Measurements from ENCODE around the gene UNC5CL. TPM values are rescaled to one million over a fixed set of nuclear protein-coding genes. Genes with fewer than 3 reads are reported as not detected.

UNC5CL gene
- polyA plus RNA-seq, 1 donor (not counting 4 experiments of a cell fraction or from before 2014, with no cell fraction given), result 0.34 TPM

DNA sequence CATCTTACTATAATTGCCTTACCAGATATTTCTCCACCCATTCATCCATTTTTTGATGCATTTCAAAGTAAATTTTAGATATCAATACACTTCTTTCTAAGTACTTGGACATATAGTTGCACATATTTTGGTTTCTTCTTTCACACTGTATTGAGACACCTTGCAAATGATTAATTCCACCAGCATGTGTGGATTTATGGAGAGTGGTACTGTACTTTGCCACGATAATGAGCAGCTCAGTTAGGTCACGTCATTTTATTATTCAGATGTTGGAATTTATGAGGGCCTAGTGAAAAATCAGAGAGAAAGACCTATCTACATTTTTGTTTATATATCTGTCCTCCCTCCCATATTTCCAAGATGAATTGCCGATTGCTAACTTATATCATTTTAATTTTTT lies 39.1 kb upstream of the UNC5CL start:
- Histone ChIP-seq H3K36me3 (ENCODE audit: control insufficient read depth in 2 of 2, extremely low read depth in 1 of 2, insufficient read depth in 2 of 2, low read length in 2 of 2) (peaks cover 12 to 17% of the 10 kb centered on the region in 2 experiments), H3K79me2 (ENCODE audit: control insufficient read depth, insufficient read depth, low read length) (peaks cover 74% of the 10 kb centered on the region), H3K4me3 (ENCODE audit: control insufficient read depth in 2 of 3, extremely low read depth in 1 of 3, insufficient read depth in 2 of 3, low read depth in 1 of 3, low read length in 3 of 3) (no peak overlapping the region), H3K4me1 (ENCODE audit: control insufficient read depth, extremely low read depth, insufficient read depth, low read length) (peaks cover 11% of the 10 kb centered on the region), H3K9me3 (ENCODE audit: control insufficient read depth, low read depth, low read length) (no peaks in the 10 kb centered on the region), H4K20me1 (ENCODE audit: control insufficient read depth, extremely low read depth, insufficient read depth, low read length) (no peaks in the 10 kb centered on the region), H2AFZ (ENCODE audit: control insufficient read depth, low read length) (no peak overlapping the region), H3K4me2 (ENCODE audit: control insufficient read depth, extremely low read depth, insufficient read depth, low read depth, low read length) (no peak overlapping the region), H3K27ac (ENCODE audit: control insufficient read depth, insufficient read depth, low read length) (no peak overlapping the region), H3K9me1 (ENCODE audit: control insufficient read depth, extremely low read depth, insufficient read depth, low read length) (no peaks in the 10 kb centered on the region), H3K27me3 (ENCODE audit: control insufficient read depth, extremely low read depth, insufficient read depth, low read length) (no peaks in the 10 kb centered on the region), H3K9ac (ENCODE audit: control insufficient read depth, extremely low read depth, insufficient read depth, low read length) (no peak overlapping the region)
- DNase-seq (ENCODE audit: low read depth, low spot score) (no peak), FAIRE-seq (no peak)
- dilution Hi-C loops (cut with MboI; ENCODE audit: extremely low pct_ligation_motif_present, low sequenced_read_pairs), result loop anchor here (25.0 kb wide), 1 partner anchor 109 kb away; no protein-coding TSS in a partner anchor
- TF ChIP-seq, protein P1, sequence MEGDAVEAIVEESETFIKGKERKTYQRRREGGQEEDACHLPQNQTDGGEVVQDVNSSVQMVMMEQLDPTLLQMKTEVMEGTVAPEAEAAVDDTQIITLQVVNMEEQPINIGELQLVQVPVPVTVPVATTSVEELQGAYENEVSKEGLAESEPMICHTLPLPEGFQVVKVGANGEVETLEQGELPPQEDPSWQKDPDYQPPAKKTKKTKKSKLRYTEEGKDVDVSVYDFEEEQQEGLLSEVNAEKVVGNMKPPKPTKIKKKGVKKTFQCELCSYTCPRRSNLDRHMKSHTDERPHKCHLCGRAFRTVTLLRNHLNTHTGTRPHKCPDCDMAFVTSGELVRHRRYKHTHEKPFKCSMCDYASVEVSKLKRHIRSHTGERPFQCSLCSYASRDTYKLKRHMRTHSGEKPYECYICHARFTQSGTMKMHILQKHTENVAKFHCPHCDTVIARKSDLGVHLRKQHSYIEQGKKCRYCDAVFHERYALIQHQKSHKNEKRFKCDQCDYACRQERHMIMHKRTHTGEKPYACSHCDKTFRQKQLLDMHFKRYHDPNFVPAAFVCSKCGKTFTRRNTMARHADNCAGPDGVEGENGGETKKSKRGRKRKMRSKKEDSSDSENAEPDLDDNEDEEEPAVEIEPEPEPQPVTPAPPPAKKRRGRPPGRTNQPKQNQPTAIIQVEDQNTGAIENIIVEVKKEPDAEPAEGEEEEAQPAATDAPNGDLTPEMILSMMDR (optimal IDR thresholded peaks at IDR 0.05 in 1 of 3, IDR thresholded peaks at IDR 0.05 in 1 of 3, conservative IDR thresholded peaks at IDR 0.05 in 1 of 3; ENCODE audit: extremely low read depth in 1 of 3, insufficient read depth in 2 of 3, low read length in 3 of 3), result no peak
- TF ChIP-seq EZH2 (IDR thresholded peaks at IDR 0.05; ENCODE audit: low read length), result no peak

DNA sequence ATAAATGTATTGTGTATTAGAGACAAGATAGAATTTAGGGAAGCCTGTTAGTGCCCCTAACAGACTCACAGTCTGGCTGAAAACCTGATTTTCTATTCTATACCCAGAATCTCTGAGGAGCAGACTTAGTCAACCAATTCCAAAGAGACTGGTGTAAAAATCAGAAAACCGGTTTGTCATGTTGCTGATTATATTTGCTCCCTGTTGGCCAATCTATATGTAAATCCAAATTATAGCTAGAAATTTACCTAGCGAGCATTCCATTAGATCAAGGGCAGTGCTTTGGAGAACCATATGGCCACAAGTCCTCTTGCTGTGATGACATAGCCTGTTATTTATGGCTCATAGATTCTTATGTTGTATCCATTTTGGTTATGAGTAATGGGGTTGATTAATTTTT lies 38.5 kb upstream of the UNC5CL start:
- Histone ChIP-seq H3K9ac (ENCODE audit: control insufficient read depth, extremely low read depth, insufficient read depth, low read length) (no peak overlapping the region), H3K79me2 (ENCODE audit: control insufficient read depth, insufficient read depth, low read length) (peaks cover 71% of the 10 kb centered on the region), H3K4me1 (ENCODE audit: control insufficient read depth, extremely low read depth, insufficient read depth, low read length) (peaks cover 11% of the 10 kb centered on the region), H3K4me3 (ENCODE audit: control insufficient read depth in 2 of 3, extremely low read depth in 1 of 3, insufficient read depth in 2 of 3, low read depth in 1 of 3, low read length in 3 of 3) (no peak overlapping the region), H3K27me3 (ENCODE audit: control insufficient read depth, extremely low read depth, insufficient read depth, low read length) (no peaks in the 10 kb centered on the region), H3K27ac (ENCODE audit: control insufficient read depth, insufficient read depth, low read length) (no peak overlapping the region), H3K36me3 (ENCODE audit: control insufficient read depth in 2 of 2, extremely low read depth in 1 of 2, insufficient read depth in 2 of 2, low read length in 2 of 2) (peaks cover 12 to 17% of the 10 kb centered on the region in 2 experiments), H4K20me1 (ENCODE audit: control insufficient read depth, extremely low read depth, insufficient read depth, low read length) (no peaks in the 10 kb centered on the region), H3K4me2 (ENCODE audit: control insufficient read depth, extremely low read depth, insufficient read depth, low read depth, low read length) (no peak overlapping the region), H3K9me1 (ENCODE audit: control insufficient read depth, extremely low read depth, insufficient read depth, low read length) (no peaks in the 10 kb centered on the region), H3K9me3 (ENCODE audit: control insufficient read depth, low read depth, low read length) (no peaks in the 10 kb centered on the region), H2AFZ (ENCODE audit: control insufficient read depth, low read length) (no peak overlapping the region)
- dilution Hi-C loops (cut with MboI; ENCODE audit: extremely low pct_ligation_motif_present, low sequenced_read_pairs), result loop anchor here (25.0 kb wide), 1 partner anchor 110 kb away; no protein-coding TSS in a partner anchor
- DNase-seq (ENCODE audit: low read depth, low spot score) (no peak), FAIRE-seq (no peak)
- TF ChIP-seq, protein P1 (optimal IDR thresholded peaks at IDR 0.05 in 1 of 3, IDR thresholded peaks at IDR 0.05 in 1 of 3, conservative IDR thresholded peaks at IDR 0.05 in 1 of 3; ENCODE audit: extremely low read depth in 1 of 3, insufficient read depth in 2 of 3, low read length in 3 of 3), result no peak
- no peak for TF ChIP-seq EZH2 (IDR thresholded peaks at IDR 0.05; ENCODE audit: low read length)

Measured in keratinocyte (primary cell).